NCI-H2107 (cell line): ENCODE results near the gene SAMD10.
"Not testable (repeated sequence)": the region's sequence is repeated elsewhere in the genome, so short reads cannot be mapped to it uniquely, and the experiment has no call there.

ENCODE experiments used
- DNase-seq: peaks from one replicate; lab custom pipeline; 2025; lab: John Stamatoyannopoulos, UW

SAMD10 gene

GRCh38 chr20:63941282-63942081, 38.0 kb downstream of the SAMD10 start:
- no peak for DNase-seq

GRCh38 chr20:63940472-63941266, 38.8 kb downstream of the SAMD10 start:
- DNase-seq: no peak

- no peak for DNase-seq
Measured at GRCh38 chr20:63940071-63940471, 39.4 kb downstream of the SAMD10 start.

- no peak for DNase-seq
Measured at GRCh38 chr20:63939061-63939935, 40.1 kb downstream of the SAMD10 start.

GRCh38 chr20:63937596-63937995, 41.8 kb downstream of the SAMD10 start:
- DNase-seq: no peak

- no peak for DNase-seq
Measured at GRCh38 chr20:63935447-63935846, 44.0 kb downstream of the SAMD10 start.

GRCh38 chr20:63934271-63935068, 45.0 kb downstream of the SAMD10 start:
- DNase-seq: no peak

GRCh38 chr20:63933646-63934045, 45.8 kb downstream of the SAMD10 start:
- no peak for DNase-seq

- no peak for DNase-seq
Measured at GRCh38 chr20:63932606-63933160, 46.8 kb downstream of the SAMD10 start.

- no peak for DNase-seq
Measured at GRCh38 chr20:63931735-63932134, 47.7 kb downstream of the SAMD10 start.

- no peak for DNase-seq
Measured at GRCh38 chr20:63930971-63931553, 48.4 kb downstream of the SAMD10 start.

GRCh38 chr20:63929473-63929883, 50.0 kb downstream of the SAMD10 start:
- not testable (repeated sequence) for DNase-seq

GRCh38 chr20:63929071-63929470, 50.4 kb downstream of the SAMD10 start:
- no peak for DNase-seq

- no peak for DNase-seq
Measured at GRCh38 chr20:63926298-63926697, 53.1 kb downstream of the SAMD10 start.

GRCh38 chr20:63924241-63924640, 55.2 kb downstream of the SAMD10 start:
- DNase-seq: no peak
